Nucleus accumbens (tissue), 56 donors: ENCODE data around the gene IGFL4.

Experiments used
- DNase-seq, 56 donors: peaks; one replicate each; lab custom pipeline; 2025; lab: John Stamatoyannopoulos, UW

IGFL4 gene

DNA sequence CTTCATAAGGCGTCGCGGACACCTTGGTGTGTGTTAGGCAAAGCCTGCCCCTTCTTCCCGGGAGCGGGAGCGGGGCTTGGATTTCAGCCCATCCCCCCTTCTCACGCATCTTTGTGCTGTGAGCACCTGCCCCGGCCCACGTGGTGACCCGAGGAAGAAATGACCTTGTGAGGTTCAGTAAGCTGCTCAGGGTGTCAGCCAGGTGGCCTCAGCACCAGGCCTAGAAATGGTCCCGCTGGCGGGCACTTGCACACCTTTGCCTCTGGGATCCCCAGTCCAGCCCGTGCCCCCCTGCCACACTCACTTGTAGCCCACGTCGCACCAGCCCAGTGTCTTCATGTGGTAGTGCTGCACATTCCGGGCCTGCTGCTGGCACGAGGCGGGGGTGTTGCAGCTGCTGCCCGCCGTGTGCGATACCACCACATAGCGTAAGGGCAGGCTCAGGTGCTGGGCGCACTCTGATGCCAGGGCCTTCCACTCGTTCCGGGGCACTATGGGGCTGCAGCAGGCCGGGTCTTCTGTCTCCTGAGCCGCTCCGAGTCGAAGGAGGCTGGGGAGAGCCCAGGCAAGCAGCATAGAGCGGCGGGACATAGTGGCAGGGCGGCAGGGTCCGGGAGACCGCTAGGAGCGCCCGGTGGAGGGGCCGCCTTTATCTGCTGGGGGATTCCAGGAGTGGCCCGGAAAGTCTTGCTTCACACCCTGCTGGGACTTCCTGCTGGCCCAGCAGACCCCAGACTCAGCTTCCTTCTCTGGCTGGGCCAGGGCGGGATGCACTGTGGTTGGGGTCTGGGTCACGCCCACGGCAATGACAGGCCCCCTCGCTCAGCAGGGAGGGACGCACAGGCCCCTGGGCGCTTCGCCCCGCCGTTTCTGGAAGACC is 18.1 kb downstream of the IGFL4 start, which contains the start of gene PGLYRP1:
PGLYRP1 (minus strand) TSS at position 623 of the 880 bp plus-strand sequence; CDS start at position 591, 32 bp downstream.
- no peak for DNase-seq

GRCh38 chr19:46022061-46022430 is 18.8 kb downstream of the IGFL4 start:
- DNase-seq: no peak

DNA sequence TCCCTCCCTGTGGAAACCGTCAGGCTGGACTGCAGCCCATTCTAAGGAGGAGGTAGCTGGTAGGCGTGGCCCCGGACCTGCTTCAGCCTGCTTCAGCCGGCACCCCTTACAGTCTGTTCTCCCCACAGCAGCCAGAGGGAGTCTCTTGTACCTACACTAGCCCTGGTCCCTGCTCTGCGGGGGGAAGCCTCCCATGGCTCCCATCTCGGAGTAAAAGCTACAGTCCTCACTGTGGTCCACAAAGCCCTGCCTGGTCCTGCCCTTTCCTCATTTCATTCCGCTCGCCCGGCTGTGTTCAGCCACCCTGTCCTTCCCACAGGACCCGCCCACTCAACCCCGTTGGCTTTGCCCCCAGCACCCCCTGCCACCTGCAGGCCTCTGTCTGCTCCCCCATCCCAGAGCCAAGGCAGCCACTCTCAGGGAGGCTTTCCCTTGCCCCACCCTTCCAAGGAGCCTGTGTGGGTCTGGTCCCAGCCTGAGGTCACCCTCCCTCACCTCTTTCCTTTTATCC is 19.2 kb downstream of the IGFL4 start:
- DNase-seq: no peak

- DNase-seq: no peak
These were observed 20.0 kb downstream of the IGFL4 start for GRCh38 chr19:46020819-46021125.

DNA sequence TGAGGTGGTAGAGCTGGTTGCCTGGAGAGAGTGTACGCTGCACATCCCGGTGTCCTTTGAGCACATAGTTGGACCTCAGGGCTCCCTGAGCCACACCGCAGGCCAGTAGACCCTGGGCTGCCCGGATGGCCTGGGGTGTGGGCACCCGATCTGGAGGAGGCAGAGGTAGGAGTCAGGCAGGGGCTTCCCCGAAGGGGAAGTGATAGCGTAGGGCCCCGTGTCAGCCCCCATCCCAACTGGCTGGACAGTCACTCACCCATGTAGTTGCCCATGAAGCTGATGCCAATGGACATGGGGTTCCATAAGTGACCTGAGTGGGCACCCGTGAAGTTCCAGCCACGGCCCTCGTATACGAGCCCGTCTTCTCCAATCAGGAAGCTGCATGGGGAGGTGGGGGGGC is 21.5 kb downstream of the IGFL4 start:
- DNase-seq: no peak

DNA sequence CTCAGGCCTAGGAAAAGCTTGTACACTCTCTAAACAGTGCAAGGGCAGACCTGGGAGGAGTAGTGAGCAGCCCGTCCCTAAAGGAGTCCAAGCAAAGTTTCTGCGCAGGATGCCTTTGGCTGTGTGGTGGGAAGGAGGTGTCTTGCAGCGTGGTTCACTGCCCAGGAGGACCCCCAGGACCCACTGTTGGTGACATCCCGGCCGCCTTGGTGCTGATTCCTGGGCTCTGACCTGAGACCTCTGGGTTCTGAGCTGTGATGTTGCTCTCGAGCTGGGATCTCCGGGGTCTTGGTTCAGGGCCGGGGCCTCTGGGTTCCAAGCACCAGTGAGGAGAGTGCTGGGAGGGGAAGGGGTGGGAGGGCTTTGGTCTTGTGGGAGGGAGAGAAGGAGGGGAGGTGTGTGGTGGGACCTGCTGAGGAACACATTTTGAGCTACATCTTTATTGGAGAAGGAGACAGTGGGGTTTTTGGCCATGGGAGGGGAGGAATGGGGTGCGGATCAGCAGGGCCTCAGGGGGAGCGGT is 22.0 kb downstream of the IGFL4 start:
- no peak for DNase-seq

- DNase-seq: no peak
These were observed 22.7 kb downstream of the IGFL4 start for GRCh38 chr19:46017874-46018675.

DNA sequence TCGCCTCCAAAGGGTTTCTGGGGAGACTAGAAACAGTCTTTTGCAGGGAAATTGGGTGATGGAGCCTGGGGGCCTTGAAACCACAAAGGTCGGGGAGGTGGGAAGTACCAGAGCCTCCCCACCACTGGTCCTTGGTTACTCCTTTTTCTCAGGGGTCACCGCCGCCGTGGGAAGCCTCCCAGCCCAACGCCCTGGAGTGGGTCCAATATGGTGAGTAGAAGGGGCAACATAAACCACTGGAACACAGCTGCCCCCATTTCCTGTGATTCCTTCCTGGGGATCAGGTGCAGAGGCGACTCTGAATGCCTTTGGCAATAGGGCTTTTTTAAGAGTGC is 23.7 kb downstream of the IGFL4 start:
- no peak for DNase-seq

DNA sequence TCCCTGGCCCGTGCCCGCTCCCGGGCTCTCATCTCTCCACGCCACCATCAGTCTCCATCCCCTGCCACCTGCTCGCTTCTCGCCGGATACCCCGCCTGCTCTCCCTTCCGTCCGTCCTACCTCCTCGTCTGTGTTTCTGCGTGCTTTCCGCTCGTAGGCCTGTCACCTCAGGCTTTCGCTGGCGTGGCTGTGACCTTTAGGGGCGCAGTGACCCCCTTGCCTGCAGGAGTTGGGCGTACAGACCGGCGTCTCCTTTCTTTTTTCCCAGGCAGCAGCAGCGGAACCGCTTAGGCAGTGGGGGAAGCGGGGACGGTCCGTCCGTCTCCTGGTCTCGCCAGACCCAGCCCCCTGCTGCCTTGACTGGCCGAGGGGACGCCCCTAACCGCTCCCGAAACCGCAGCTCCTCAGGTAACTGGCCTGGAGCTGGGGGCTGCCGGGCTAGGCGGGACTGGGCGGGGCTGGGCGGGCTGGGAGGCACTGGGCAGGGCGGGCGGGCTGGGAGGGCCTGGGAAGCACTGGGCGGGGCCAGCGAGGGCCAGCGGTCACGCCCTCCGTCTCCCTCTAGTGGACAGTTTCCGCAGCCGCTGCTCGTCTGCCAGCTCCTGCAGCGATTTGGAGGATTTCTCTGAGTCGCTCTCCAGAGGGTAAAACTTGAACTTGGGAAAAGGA is 24.2 kb downstream of the IGFL4 start:
- DNase-seq: peak in 53 of 56 donors; percentile 12 to 84 (median 59)

DNA sequence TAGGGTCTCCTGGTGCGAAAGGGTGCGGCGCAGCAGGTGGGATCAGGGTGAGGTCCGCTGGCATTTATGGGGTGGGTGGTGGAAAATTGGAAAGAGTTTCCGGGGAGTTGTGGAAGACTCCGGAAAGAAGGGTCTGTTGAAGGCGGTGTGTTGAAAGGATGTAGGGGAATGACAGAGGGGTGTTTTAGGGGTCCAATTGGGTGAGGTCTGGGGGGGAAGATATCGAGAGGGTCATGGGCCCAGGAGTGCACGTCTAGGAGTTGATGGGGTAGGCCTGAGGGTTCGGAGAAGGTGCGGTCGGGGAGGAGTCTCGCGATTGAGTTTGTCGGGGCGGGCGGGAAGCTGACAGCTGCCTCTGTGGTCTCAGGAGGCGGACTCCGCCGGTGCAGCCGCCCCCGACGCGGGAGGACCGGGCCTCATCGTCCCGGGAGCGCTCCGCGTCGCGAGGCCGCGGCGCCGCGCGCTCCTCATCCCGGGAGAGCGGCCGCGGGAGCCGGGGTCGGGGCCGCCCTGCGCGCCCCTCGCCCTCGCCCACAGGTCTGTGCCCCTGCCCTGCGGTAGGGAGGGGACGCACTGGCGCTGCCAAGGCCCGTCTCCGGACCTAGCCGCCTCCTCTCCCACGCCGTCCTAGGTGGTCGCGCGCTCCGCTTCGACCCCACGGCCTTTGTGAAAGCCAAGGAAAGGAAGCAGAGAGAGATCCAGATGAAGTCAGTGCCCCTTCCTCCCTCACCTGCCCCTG is 24.9 kb downstream of the IGFL4 start:
- DNase-seq: no peak

DNA sequence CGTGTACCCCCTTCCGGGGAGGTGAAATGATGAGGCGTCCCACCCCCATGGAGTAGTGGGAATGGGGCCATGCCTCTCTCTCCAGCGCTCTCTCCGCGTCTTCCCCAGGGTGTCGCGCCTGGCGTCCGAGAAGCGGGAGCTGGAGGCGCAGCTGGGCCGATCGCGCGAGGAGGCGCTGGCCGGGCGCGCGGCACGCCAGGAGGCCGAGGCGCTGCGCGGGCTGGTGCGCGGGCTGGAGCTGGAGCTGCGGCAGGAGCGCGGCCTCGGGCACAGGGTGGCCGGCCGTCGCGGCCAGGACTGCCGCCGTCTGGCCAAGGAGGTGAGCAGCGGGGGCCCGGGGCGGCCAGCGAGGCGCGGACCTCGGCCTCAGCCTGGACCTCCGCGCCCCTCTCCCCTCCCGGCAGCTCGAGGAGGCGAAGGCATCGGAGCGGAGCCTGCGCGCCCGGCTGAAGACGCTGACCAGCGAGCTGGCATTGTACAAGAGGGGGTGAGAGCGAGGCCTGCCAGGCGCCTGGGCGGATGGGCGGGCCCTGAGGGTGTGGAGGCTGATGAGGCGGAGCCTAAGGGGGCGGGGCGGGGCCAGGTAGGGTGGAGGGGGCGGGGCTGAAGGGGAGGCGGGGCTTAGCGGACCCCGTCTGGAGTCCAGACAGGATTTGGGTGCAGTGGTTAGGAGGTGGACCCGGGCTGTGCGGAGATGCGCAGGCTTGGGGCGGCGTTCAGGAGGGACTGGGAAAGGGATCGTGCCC is 25.7 kb downstream of the IGFL4 start:
- peak in 9 of 56 donors; percentile 15 to 46 (median 34) for DNase-seq

DNA sequence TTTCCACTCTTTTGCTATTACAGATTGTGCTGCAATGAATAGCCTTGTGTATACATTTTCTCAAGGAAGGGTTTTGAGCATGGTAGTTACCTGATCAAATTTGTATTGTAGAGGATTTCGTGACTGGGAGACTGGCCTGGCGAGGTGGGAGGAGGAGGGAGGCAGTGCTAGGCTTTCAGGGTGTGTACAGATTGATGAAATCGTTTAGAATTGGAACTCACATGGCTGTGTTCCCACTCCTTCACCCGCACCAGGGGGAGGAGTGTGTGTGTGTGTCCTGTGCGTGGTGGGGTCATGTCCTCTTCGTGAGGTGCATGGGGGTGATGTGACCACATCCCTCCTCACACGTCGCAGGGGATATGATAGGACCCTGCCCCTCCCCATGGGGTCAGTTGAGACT is 26.3 kb downstream of the IGFL4 start:
- DNase-seq: no peak

- DNase-seq: peak in 50 of 56 donors; percentile 14 to 86 (median 66)
These were observed 31.0 kb downstream of the IGFL4 start for GRCh38 chr19:46009530-46010510.

DNA sequence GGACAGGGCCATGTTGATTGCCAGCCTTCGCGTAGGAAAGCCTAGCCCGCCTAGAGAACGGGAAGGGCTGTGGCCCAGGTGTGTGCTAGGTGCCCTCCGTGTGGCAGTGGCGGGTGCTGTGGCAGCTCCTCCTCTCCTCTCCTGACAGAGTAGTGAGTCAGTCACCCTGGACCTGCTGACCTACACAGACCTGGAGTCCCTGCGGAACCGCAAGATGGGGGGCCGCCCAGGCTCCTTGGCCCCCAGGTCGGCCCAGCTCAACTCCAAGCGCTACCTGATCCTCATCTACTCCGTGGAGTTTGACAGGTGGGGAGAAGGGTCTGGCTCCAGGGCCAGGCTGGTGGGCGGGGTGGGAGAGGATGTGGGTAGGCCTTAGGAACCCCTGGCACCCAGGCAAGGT is 34.4 kb downstream of the IGFL4 start:
- no peak for DNase-seq

GRCh38 chr19:46002678-46003275 is 38.0 kb downstream of the IGFL4 start:
- DNase-seq: no peak

- DNase-seq: peak in 52 of 56 donors; percentile 8 to 87 (median 66)
These were observed 40.1 kb downstream of the IGFL4 start for GRCh38 chr19:46000491-46001246.

GRCh38 chr19:45999653-46000121 is 41.1 kb downstream of the IGFL4 start:
- DNase-seq: peak in 41 of 56 donors; percentile 5 to 84 (median 37)
